HG02884 (cell line): Measurements from ENCODE around the gene RACK1.
"Not testable (repeated sequence)": the region's sequence is repeated elsewhere in the genome, so short reads cannot be mapped to it uniquely, and the experiment has no call there.

Source experiments
- ATAC-seq: cut with Tn5 transposase; IDR thresholded peaks from one replicate; pipeline ENCODE4 v1.9.1; 2021; ENCODE audit warnings: mild to moderate bottlenecking, moderate library complexity; ENCODE audit not compliant: unreplicated experiment

Gene RACK1

GRCh38 chr5:181243564-181244343 is at the start of gene RACK1:
TSS of gene RACK1 (minus strand) at chr5:181243906. CDS start at chr5:181243800, 106 bp downstream.
- peak; percentile 58 for ATAC-seq

DNA sequence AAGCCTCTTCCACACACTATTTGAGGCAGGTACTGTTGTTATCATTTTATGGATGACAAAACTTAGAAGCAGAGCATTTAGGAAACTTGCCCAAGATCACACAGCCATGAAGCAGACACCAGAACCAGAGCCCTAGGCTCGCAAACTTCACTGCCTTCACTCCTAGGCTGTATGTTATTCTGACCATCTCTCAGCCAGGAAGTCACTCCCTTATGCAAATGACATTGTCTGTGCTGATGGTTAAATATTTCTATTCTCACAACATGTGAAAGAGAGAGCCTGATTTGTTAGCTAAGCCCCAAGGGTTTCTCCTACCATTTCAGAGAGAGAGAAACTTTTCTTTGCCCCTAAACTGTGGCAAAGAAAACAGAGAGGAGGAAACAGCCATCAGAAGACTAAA is 43.6 kb upstream of the RACK1 start:
- not testable (repeated sequence) for ATAC-seq

- not testable (repeated sequence) for ATAC-seq
Observed at GRCh38 chr5:181285962-181286705, 42.4 kb upstream of the RACK1 start.

GRCh38 chr5:181283841-181284755 is 40.4 kb upstream of the RACK1 start:
- not testable (repeated sequence) for ATAC-seq

GRCh38 chr5:181283347-181283746 is 39.6 kb upstream of the RACK1 start:
- no peak for ATAC-seq

- ATAC-seq: no peak
Observed at GRCh38 chr5:181282874-181283273, 39.2 kb upstream of the RACK1 start.

GRCh38 chr5:181282415-181282814 is 38.7 kb upstream of the RACK1 start:
- ATAC-seq: not testable (repeated sequence)

GRCh38 chr5:181281984-181282316 is 38.2 kb upstream of the RACK1 start:
- ATAC-seq: no peak

GRCh38 chr5:181281077-181281983 is 37.6 kb upstream of the RACK1 start:
- ATAC-seq: no peak

DNA sequence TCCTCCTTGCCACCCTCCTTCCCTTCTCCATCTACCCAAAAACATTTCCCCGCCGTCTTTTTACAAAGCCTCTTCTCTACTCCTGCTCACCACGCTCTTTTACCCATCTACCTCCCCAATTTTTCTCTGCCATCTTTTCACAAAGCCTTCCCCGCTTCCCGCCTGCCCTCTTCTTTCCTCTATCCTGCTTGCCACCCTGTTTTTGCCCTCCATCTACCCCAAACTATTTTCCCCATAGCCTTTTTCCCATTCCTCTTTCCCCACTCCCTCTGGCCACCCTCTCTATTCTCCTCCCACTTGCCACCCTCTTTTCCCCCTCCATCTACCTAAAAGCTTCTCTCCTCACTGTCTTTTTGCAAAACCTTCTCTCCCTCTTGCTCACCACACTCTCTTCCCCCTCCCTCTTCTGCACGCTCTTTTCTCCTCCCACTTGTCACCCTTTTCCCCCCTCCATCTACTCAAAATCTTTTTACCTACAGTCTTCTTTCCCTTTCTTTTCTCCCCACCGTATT is 36.6 kb upstream of the RACK1 start:
- ATAC-seq: no peak

DNA sequence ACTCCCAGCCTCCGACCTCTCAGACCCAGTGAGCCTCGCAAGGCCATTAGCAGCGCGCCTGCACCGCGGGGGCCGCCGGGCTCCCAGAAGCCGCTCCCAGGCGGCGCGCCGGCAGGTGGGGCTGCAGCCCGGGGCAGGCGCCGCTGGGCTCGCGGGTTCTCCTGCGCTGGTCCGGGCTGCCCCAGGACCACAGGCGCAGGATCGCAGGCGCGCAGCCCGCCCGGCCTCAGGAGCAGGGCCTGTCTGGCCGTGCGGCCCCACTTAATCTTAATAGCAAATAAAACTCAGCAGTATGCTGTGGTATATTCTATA is 29.7 kb upstream of the RACK1 start:
- not testable (repeated sequence) for ATAC-seq

DNA sequence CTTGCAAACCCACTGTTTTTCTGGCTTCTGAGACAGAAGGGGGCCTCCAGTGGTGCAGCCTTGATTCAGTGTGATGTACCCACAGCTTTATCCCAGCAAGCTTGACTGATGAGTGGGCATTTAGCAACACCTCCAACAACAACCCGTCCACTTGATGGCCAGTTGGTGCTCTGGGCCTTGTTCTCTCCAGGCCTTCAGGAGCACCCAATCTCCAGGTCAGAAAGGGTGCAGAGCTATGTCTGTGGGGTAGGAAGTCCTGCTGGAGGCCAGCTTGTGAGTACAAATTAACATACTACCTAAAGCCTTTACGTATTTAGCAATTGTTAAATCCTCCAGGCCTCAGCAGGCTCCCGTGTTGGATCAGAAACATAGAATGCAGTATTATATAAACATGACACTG is 27.4 kb upstream of the RACK1 start:
- ATAC-seq: no peak

GRCh38 chr5:181267907-181268306 is 24.2 kb upstream of the RACK1 start:
- not testable (repeated sequence) for ATAC-seq

DNA sequence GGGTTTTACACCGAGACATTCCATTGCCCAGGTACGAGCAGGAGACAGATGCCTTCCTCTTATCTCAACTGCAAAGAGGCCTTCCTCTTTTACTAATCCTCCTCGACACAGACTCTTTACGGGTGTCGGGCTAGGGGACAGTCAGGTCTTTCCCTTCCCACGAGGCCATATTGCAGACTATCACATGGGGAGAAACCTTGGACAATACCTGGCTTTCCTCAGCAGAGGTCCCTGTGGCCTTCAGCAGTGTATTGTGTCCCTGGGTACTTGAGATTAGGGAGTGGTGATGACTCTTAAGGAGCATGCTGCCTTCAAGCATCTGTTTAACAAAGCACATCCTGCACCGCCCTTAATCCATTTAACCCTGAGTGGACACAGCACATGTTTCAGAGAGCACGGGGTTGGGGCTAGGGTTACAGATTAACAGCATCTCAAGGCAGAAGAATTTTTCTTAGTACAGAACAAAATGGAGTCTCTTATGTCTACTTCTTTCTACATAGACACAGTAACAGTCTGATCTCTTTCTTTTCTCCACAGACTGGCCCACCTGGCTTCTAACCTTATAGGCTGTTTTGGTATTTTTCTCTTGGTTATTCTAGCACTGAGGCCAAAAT is 23.7 kb upstream of the RACK1 start:
- not testable (repeated sequence) for ATAC-seq

GRCh38 chr5:181265092-181265671 is 21.5 kb upstream of the RACK1 start:
- ATAC-seq: no peak

GRCh38 chr5:181263633-181264032 is 19.9 kb upstream of the RACK1 start:
- no peak for ATAC-seq

DNA sequence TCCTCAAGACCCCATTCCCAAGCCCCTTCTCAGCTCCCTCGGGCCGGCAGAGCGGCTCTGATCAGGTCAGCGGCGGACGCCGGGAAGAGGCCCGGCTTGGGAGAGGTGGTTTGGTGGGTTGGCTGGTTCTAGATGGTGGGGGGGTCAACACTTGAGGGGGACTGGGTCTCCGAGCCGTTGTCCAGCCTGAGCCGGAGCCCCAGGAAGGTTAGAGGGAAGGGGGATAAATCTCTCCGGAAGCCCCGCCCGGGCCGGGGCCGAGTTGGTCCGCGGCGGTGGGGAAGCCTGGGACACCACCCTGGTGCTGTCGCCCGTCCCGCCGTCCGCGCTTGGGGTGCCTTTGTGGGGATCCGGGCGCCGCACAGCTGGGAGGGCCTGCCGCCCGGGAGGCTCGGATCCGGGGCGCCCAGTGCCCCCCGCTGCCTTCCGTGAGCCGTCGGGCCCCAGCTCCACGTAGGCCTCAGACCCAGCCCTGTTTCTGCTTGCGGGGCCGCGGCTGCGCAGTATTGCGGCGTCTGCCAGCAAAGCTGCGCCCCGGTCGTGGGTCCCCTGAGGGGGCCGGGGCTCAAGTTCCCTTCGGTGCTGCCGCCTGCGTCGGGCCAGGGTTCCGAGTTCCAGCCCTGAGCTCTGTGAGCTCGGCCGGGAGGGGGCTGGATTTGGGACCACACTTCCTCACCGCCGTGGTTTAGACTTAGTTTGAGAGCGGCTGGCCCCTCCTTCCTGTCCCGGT is 17.8 kb upstream of the RACK1 start:
- peak; percentile 42 for ATAC-seq

- peak; percentile 85 for ATAC-seq
Observed at GRCh38 chr5:181260720-181261319, 17.1 kb upstream of the RACK1 start, which contains the start of gene TRIM52. TSS of gene TRIM52 (minus strand) at chr5:181261143. CDS start at chr5:181260813, 330 bp downstream.
